Natural killer cell (primary cell): ENCODE measurements around the gene TADA2A. TPM values are rescaled to one million over a fixed set of nuclear protein-coding genes. Genes with fewer than 3 reads are reported as not detected.

ENCODE experiments used
- ATAC-seq, 3 donors: fragments of 150-1000 bp in 2 of 3; fragments of 200-7000 bp in 1 of 3; cut with Tn5 transposase; 1 replicate in 1 of 3; 2 replicates in 2 of 3; pipeline ENCODE4 v1.10.0; 2021; ENCODE audit warnings: mild to moderate bottlenecking in 2 of 3, moderate library complexity in 2 of 3
- DNase-seq, 2 donors: peaks; one replicate each; pipeline versions ENCODE4 v3.0.0 to v3.0.0-alpha.2; 2013 to 2021; ENCODE audit warnings: mixed read lengths in 1 of 2
- H3K27ac ChIP-seq: one replicate; pipeline ENCODE4 v1.5.1; 2013; ENCODE audit warnings: mild to moderate bottlenecking, low read length
- H3K27me3 ChIP-seq: one replicate; pipeline ENCODE4 v1.6.1; 2013; ENCODE audit warnings: low read length; ENCODE audit not compliant: control insufficient read depth, insufficient read depth
- H3K36me3 ChIP-seq: one replicate; pipeline ENCODE4 v1.6.1; 2013; ENCODE audit warnings: low read length; ENCODE audit not compliant: control insufficient read depth, insufficient read depth
- H3K4me1 ChIP-seq: one replicate; pipeline ENCODE4 v1.6.1; 2013; ENCODE audit warnings: low read length; ENCODE audit not compliant: control insufficient read depth, insufficient read depth
- H3K4me3 ChIP-seq: one replicate; pipeline ENCODE4 v1.5.1; 2013; ENCODE audit warnings: low read length
- H3K9me3 ChIP-seq: one replicate; pipeline ENCODE4 v1.6.1; 2013; ENCODE audit warnings: low read length; ENCODE audit not compliant: control insufficient read depth, insufficient read depth
- H3K27ac Mint-ChIP-seq, 2 donors: one replicate each; pipeline ENCODE4 v1.8.0; 2022; ENCODE audit warnings: mild to moderate bottlenecking in 2 of 2, mixed read lengths in 2 of 2, moderate library complexity in 1 of 2
- H3K27me3 Mint-ChIP-seq, 2 donors: one replicate each; pipeline ENCODE4 v1.8.0; 2022; ENCODE audit warnings: low read depth in 2 of 2, mixed read lengths in 2 of 2
- H3K36me3 Mint-ChIP-seq: one replicate; pipeline ENCODE4 v1.8.0; 2022; ENCODE audit warnings: mixed read lengths
- H3K4me1 Mint-ChIP-seq, 2 donors: one replicate each; pipeline ENCODE4 v1.8.0; 2022; ENCODE audit warnings: mixed read lengths in 2 of 2
- H3K4me3 Mint-ChIP-seq: one replicate; pipeline ENCODE4 v1.8.0; 2022; ENCODE audit warnings: mild to moderate bottlenecking, moderate library complexity, mixed read lengths
- H3K9me3 Mint-ChIP-seq, 2 donors: one replicate each; pipeline ENCODE4 v1.8.0; 2022; ENCODE audit warnings: mixed read lengths in 2 of 2
- WGBS: methylation state at CpG from one replicate; pipeline ENCODE4 v1.1.7; 2013; ENCODE audit warnings: missing lambda C conversion rate; ENCODE audit not compliant: insufficient coverage; 5-methylcytosine and 5-hydroxymethylcytosine counted together
- intact Hi-C: fragments of 100-400 bp; cut with micrococcal nuclease; formaldehyde crosslinking; loops from one replicate; pipeline ENCODE4 v1.14.2; 2022
- total RNA-seq, 4 donors: library from RNA; stranded (reverse); fragments of 120-200 nt in 1 of 4; gene quantifications; one replicate each; pipeline versions ENCODE4 v1.2.3 to v1.2.4, GENCODE V29; 2013 to 2022
- TF ChIP-seq, protein P1 (sequence below): fragments of 200-600 bp; IDR thresholded peaks from one replicate; pipeline ENCODE4 v1.8.0; 2022; ENCODE audit warnings: antibody characterized with exemption

Gene TADA2A
- total RNA-seq, 3 donors from 2014 or later (not counting 1 experiment from before 2014, with no cell fraction given) = 14.8 to 28.1 (median 26.7) TPM

DNA sequence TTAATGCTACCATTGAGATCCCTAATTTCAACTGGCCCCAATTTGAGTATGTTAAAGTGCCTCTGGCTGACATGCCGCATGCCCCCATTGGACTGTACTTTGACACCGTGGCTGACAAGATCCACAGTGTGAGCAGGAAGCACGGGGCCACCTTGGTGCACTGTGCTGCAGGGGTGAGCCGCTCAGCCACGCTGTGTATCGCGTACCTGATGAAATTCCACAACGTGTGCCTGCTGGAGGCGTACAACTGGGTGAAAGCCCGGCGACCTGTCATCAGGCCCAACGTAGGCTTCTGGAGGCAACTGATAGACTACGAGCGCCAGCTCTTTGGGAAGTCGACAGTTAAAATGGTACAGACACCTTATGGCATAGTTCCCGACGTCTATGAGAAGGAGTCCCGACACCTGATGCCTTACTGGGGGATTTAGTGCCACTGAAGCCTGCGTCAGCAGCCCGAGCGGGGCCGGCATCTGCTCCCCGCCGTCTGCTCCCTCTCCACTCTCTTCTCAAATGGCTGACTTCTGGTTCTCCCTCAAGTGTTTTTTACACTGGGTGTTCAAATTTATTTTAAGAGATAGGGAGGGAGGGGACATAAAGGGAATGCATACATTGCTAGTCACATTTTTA, 105.9 kb downstream of the TADA2A start:
- Histone ChIP-seq H3K36me3 (peaks cover 34% of the 10 kb centered on the region), H3K4me3 (no peak overlapping the region), H3K27ac (no peak overlapping the region), H3K4me1 (peaks cover 4% of the 10 kb centered on the region), H3K9me3 (no peaks in the 10 kb centered on the region), H3K27me3 (no peaks in the 10 kb centered on the region)
- Mint-ChIP-seq H3K4me1 (peaks cover 15 to 16% of the 10 kb centered on the region in 2 donors), H3K27me3 (no peaks in the 10 kb centered on the region), H3K4me3 (no peak overlapping the region), H3K36me3 (peaks cover 3% of the 10 kb centered on the region), H3K9me3 (no peaks in the 10 kb centered on the region), H3K27ac (peak overlapping the region; percentile 20 to 38)
- 93% methylated on average over 24 of the region's 24 CpGs for WGBS
- ATAC-seq = no peak
- no peak for DNase-seq
- TF ChIP-seq, protein P1, sequence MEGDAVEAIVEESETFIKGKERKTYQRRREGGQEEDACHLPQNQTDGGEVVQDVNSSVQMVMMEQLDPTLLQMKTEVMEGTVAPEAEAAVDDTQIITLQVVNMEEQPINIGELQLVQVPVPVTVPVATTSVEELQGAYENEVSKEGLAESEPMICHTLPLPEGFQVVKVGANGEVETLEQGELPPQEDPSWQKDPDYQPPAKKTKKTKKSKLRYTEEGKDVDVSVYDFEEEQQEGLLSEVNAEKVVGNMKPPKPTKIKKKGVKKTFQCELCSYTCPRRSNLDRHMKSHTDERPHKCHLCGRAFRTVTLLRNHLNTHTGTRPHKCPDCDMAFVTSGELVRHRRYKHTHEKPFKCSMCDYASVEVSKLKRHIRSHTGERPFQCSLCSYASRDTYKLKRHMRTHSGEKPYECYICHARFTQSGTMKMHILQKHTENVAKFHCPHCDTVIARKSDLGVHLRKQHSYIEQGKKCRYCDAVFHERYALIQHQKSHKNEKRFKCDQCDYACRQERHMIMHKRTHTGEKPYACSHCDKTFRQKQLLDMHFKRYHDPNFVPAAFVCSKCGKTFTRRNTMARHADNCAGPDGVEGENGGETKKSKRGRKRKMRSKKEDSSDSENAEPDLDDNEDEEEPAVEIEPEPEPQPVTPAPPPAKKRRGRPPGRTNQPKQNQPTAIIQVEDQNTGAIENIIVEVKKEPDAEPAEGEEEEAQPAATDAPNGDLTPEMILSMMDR = no peak
- intact Hi-C loops = no loop called here

DNA sequence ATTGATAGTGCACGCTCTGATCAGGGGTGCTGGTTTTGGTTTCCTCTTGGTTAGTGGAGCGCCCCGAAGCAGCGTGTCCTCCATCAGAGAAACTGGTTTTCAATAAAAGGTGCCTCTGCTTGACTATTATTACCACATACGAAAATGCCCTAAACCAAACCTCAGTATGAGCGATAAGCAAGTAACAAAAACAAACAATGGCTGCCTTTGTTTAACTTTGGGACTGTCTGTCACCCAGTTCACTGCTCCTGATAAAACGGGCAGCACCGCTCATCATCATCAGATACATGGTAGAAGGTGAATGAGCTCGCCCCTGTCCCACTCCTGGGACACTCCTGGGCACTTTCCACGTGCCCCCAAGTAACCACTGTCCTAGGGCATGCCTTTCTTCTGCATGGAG, 107.0 kb downstream of the TADA2A start:
- 96% methylated on average over 10 of the region's 10 CpGs for WGBS
- Histone ChIP-seq H3K4me3 (no peak overlapping the region), H3K36me3 (peaks cover 45% of the 10 kb centered on the region), H3K27ac (no peak overlapping the region), H3K4me1 (peaks cover 4% of the 10 kb centered on the region), H3K9me3 (no peaks in the 10 kb centered on the region), H3K27me3 (no peaks in the 10 kb centered on the region)
- Mint-ChIP-seq H3K27me3 (no peaks in the 10 kb centered on the region), H3K4me3 (no peak overlapping the region), H3K9me3 (no peaks in the 10 kb centered on the region), H3K27ac (no peak overlapping the region), H3K36me3 (peaks cover 15% of the 10 kb centered on the region), H3K4me1 (peaks cover 16 to 20% of the 10 kb centered on the region in 2 donors)
- DNase-seq = no peak
- intact Hi-C loops = no loop called here
- TF ChIP-seq, protein P1 = no peak
- no peak for ATAC-seq

GRCh38 chr17:37516127-37516571, 109.5 kb downstream of the TADA2A start:
- H3K4me3 Mint-ChIP-seq = no peak overlapping the region
- H3K27me3 ChIP-seq = no peaks in the 10 kb centered on the region
- no peaks in the 10 kb centered on the region for H3K9me3 ChIP-seq
- H3K4me1 ChIP-seq = peaks cover 4% of the 10 kb centered on the region
- H3K9me3 Mint-ChIP-seq = no peaks in the 10 kb centered on the region
- peaks cover 23% of the 10 kb centered on the region in 2 donors for H3K4me1 Mint-ChIP-seq
- no peak overlapping the region for H3K27ac ChIP-seq
- H3K27ac Mint-ChIP-seq = no peak overlapping the region
- no peak for DNase-seq
- WGBS = 95% methylated on average over 6 of the region's 6 CpGs
- intact Hi-C loops = no loop called here
- no peak overlapping the region for H3K4me3 ChIP-seq
- TF ChIP-seq, protein P1 = no peak
- ATAC-seq = no peak
- H3K27me3 Mint-ChIP-seq = no peaks in the 10 kb centered on the region
- peaks cover 67% of the 10 kb centered on the region for H3K36me3 ChIP-seq
- H3K36me3 Mint-ChIP-seq = peaks cover 25% of the 10 kb centered on the region

GRCh38 chr17:37517881-37518280, 111.2 kb downstream of the TADA2A start:
- TF ChIP-seq, protein P1 = no peak
- Histone ChIP-seq H3K4me3 (no peak overlapping the region), H3K4me1 (peaks cover 4% of the 10 kb centered on the region), H3K27me3 (no peaks in the 10 kb centered on the region), H3K36me3 (peaks cover 65% of the 10 kb centered on the region), H3K27ac (no peak overlapping the region), H3K9me3 (no peaks in the 10 kb centered on the region)
- H3K27ac Mint-ChIP-seq = peak overlapping the region; percentile 55 to 64
- ATAC-seq (no peak), DNase-seq (no peak)
- H3K36me3 Mint-ChIP-seq = peaks cover 25% of the 10 kb centered on the region
- intact Hi-C loops = no loop called here
- no peaks in the 10 kb centered on the region for H3K9me3 Mint-ChIP-seq
- no peak overlapping the region for H3K4me3 Mint-ChIP-seq
- peaks cover 23 to 28% of the 10 kb centered on the region in 2 donors for H3K4me1 Mint-ChIP-seq
- H3K27me3 Mint-ChIP-seq = no peaks in the 10 kb centered on the region
- WGBS = 97% methylated on average over 4 of the region's 4 CpGs
